ENCODE measurements around the gene ACAA2.

ACAA2 gene

DNA sequence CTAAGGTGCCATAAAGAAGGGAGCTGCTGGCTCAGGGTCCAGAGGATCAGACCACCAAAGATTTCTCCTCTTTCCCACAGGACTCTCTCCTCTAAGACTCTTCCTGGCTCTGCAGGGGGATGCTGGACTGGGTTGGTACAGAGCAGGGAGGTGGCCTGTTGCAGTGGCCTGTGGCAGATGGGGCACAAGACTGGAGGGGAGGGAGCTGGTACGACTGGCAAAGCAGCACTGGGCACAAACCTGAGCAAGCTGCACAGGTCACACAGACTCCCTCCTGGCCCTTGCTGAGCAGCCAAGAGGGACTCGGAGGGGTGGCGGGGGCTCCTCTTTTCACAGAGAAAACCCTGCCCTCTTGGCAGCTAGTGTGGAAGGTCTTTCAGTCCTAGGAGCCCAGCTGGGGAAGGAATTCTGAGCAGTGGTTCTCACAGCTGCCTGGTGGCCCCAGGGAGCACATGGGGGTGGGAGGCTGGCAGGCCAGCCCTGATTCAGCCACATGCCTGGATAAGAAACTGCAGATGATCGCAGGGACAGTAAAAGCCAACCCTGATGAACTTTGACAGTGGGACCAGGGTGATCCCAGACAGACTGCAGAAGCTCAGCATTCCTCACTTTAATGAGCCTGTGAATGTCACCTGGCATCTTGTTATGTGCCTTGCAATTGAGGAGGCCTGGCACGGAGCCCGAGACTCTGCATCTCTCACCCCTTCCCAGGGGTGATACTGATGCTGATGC, 32.5 kb upstream of the ACAA2 start:
- TF ChIP-seq, protein P1, sequence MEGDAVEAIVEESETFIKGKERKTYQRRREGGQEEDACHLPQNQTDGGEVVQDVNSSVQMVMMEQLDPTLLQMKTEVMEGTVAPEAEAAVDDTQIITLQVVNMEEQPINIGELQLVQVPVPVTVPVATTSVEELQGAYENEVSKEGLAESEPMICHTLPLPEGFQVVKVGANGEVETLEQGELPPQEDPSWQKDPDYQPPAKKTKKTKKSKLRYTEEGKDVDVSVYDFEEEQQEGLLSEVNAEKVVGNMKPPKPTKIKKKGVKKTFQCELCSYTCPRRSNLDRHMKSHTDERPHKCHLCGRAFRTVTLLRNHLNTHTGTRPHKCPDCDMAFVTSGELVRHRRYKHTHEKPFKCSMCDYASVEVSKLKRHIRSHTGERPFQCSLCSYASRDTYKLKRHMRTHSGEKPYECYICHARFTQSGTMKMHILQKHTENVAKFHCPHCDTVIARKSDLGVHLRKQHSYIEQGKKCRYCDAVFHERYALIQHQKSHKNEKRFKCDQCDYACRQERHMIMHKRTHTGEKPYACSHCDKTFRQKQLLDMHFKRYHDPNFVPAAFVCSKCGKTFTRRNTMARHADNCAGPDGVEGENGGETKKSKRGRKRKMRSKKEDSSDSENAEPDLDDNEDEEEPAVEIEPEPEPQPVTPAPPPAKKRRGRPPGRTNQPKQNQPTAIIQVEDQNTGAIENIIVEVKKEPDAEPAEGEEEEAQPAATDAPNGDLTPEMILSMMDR (IDR thresholded peaks at IDR 0.05; ENCODE audit: low read depth, low read length): no peak
- DNase-seq (ENCODE audit: extremely low read depth, low read depth): no peak

DNA sequence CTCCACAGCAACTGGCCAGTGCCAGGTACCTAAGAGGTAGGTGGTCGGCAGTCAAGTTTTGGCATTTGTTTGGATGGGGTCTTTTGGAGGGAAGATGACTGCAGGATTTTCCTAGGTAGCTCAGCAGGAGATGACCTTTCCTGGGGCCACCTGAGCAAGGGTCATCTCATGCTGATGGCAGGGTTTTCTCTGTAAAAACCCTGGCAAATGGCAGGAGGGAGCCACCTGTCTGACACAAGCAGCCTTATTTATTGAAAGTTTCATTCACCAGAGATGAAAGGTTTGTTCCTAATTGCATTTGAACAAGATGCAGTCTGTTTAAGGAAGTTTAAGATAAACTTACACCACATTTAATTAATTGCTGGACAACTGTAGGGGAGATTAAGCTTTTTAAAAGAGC, 31.6 kb upstream of the ACAA2 start:
- TF ChIP-seq, protein P1 (IDR thresholded peaks at IDR 0.05; ENCODE audit: low read depth, low read length): no peak

DNA sequence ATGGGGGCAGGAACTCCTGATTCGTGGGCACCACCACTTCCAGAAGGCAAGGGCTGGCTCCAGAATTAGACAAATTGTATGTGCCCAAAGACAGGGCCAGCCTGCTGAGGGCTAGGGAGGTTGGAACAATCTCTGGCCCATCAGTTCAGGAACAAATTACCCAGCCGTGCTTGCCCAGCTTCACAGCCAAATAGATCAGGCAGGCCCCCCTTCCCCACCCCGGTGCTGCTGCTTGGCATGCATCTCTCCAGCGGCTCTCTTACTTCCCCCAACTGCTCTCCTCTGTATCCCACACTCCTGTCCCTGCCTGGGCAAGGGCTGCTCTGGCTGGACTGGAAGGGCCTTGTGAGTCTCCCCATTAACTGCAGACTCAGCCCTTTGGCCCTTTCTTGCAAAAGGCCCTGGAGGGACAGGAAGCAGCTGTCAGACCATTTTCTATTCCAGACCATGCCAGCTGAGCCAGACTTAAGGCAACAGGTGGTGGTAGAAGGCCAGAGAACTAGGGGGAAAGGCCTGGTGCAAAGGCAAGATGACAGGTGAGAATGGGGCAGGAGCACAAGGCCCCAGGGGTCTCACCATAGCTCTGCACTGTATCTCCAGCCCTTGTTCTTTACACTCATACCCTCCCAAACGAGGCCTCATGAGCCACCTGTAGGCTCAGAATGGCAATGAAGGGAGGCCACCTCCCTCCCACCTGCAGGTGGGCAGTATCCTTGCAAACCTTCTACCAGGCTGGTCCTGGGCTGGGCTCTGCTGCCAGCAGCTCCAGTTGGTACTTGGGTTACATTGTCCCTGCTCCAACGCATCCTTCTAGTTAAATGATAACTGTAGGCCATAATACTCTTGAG, 30.7 kb upstream of the ACAA2 start:
- no peak for DNase-seq (ENCODE audit: extremely low read depth, low read depth)
- TF ChIP-seq, protein P1 (IDR thresholded peaks at IDR 0.05; ENCODE audit: low read depth, low read length): no peak

More for the DNA sequence above, 31.6 kb upstream of the ACAA2 start:
- DNase-seq (ENCODE audit: extremely low read depth, low read depth): no peak

DNA sequence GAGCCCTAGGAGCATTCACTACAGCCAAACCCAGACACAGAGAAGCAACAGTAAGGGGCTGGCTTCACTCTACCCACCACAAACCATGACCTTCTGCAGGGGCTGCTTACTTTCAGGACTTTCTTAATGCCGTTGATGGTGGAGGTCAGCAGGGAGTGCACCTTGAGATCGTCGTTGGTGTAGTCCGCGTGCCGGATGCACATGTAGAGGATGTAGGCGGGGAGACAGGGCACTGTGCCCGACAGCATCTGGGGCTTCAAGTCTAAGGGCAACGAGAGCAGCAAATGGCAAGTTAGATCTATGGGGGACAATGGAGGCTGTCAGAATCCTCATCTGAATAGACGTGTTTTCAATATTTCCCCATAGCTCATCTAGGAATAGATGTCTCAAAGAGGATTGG, 29.8 kb upstream of the ACAA2 start:
- no peak for DNase-seq (ENCODE audit: extremely low read depth, low read depth)

DNA sequence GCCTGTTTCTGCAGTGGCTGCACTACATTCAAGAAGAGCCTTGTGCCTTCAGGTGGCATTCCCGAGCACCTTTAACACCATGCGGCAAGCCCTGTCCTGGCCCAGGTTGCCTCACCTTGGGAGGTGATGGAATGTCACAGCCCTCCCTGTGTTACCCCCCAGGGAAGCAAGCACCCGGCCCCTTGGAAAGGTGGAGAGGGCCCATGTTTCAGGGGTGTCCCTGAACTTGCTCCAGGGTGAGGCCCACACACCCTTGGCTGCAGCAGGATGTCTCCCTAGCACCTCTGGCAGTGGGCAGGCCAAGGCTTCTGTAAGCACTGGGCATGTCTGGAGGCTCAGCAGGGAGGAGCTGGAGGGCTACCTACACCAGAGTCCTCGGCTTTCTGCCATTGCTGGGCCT, 29.3 kb upstream of the ACAA2 start:
- TF ChIP-seq, protein P1 (IDR thresholded peaks at IDR 0.05; ENCODE audit: low read depth, low read length): no peak
- no peak for DNase-seq (ENCODE audit: extremely low read depth, low read depth)

More for the DNA sequence above, 29.8 kb upstream of the ACAA2 start:
- TF ChIP-seq, protein P1 (IDR thresholded peaks at IDR 0.05; ENCODE audit: low read depth, low read length): no peak

DNA sequence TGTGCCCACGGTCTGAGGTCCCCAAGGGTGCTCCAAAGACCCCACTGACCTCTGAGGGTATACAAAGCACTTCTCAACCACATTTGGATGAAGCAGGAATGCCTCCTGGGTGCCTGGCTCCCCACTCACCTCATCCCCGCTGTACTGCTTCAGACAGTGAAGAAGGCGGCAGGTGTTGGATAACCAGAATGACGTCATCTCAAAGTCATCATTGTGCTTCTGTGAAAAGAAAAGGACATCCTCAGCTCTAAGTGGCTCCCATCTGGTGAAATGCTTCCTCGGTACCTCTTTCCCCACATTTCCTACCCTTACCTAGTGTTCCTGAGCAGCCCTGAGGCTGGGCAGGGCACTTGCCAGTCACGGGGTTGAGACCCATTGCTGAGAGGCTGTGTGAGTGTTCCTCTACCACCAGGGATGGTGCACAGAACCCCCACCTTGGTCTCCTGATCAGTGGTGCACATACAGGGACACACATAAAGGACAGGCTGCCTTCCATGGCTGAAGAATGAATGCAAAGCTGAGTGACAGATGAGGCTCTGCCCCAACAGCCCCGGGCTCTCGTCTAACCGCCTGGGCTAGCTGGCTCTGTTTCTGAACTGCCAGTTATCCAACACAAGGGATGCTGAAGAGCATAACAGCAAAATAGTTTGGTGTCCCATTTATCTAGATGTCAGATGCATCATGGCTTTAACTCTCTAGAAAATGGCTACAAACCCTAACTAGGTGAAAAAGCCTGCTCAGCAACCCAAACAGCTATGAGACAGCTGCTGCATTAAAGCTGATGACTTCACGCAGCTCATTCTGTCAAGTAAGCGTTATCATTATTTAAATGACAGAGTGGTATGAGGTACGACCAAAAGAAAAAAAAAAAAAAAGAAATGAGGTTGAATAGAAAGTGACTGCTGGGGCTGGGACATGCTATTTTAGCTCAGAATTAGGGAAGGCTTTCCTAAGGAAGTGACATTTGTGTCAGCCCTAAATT, 28.2 kb upstream of the ACAA2 start:
- TF ChIP-seq, protein P1 (IDR thresholded peaks at IDR 0.05; ENCODE audit: low read depth, low read length): no peak
- no peak for DNase-seq (ENCODE audit: extremely low read depth, low read depth)
